Pancreas (tissue), 10 donors: ENCODE measurements around the gene PEPD. TPM values are rescaled to one million over a fixed set of nuclear protein-coding genes. Genes with fewer than 3 reads are reported as not detected.
"Not testable (repeated sequence)": the region's sequence is repeated elsewhere in the genome, so short reads cannot be mapped to it uniquely, and the experiment has no call there.

Experiments
- ATAC-seq, 4 donors: fragments of 200-7000 bp; cut with Tn5 transposase; one replicate each; pipeline versions ENCODE4 v1.8.0 to v1.9.1; 2020; ENCODE audit warnings: mild to moderate bottlenecking in 4 of 4, moderate library complexity in 4 of 4
- DNase-seq, 6 donors: peaks; one replicate each; pipeline ENCODE4 v3.0.0-alpha.2; 2020
- FAIRE-seq: peaks from 2 replicates; lab custom pipeline; 2012; peaks lifted over from hg19 to GRCh38; lab: Jason Lieb, UNC
- H3K27ac ChIP-seq, 4 donors: fragments of 200-600 bp; sonication (generic); 1 replicate in 3 of 4; 2 replicates in 1 of 4; pipeline versions ENCODE4 v1.5.0 to v1.8.0; 2020
- H3K27me3 ChIP-seq, 4 donors: fragments of 200-600 bp; one replicate each; pipeline ENCODE4 v1.8.0; 2021
- H3K36me3 ChIP-seq, 3 donors: fragments of 200-600 bp; sonication (generic) in 1 of 3; one replicate each; pipeline versions ENCODE4 v1.5.0 to v1.8.0; 2020 to 2021
- H3K4me1 ChIP-seq, 3 donors: fragments of 200-600 bp; one replicate each; pipeline ENCODE4 v1.8.0; 2021
- H3K4me3 ChIP-seq, 4 donors: fragments of 200-600 bp; sonication (generic) in 2 of 4; one replicate each; pipeline versions ENCODE4 v1.5.0 to v1.8.0; 2020 to 2021
- H3K9me3 ChIP-seq, 4 donors: fragments of 200-600 bp; one replicate each; pipeline ENCODE4 v1.8.0; 2021
- WGBS, 2 donors: extraction: QIAGEN DNeasy Blood & Tissue Kit; methylation state at CpG; one replicate each; pipeline ENCODE4 v1.1.7; 2013; 5-methylcytosine and 5-hydroxymethylcytosine counted together
- intact Hi-C, 3 donors: fragments of 100-400 bp; cut with DNase I; formaldehyde crosslinking; loops; one replicate each; pipeline versions ENCODE4 v1.11.1 to v1.14.2; 2022
- polyA plus RNA-seq, 2 donors: library from polyadenylated mRNA; stranded (reverse); fragments of 200-250 nt; gene quantifications; one replicate each; pipeline ENCODE4 v1.2.3, GENCODE V29; 2013
- total RNA-seq, 6 donors: library from RNA; stranded (reverse); fragmentation: NEBNext Ultra II Directional in 4 of 6; extraction: Animal tissue kit (Norgen Biotek cat#: 25700) in 4 of 6; gene quantifications; one replicate each; pipeline versions ENCODE4 v1.2.1 to v1.2.4, GENCODE V29; 2021 to 2023
- TF ChIP-seq, protein P1 (sequence below), 4 donors: fragments of 200-600 bp; sonication (generic) in 3 of 4; IDR thresholded peaks; one replicate each; pipeline versions ENCODE4 v1.5.0 to v1.8.0; 2021; ENCODE audit warnings: antibody characterized with exemption in 4 of 4
- donor health status: healthy with polysubstance abuse.
- donor health status: DM: no; HTN: no; CAD: no; lungs with moderate emphysema.
- donor health status: DM: no; HTN: no; CAD: no.
- donor health status: control.
- donor health status: control.
- donor health status: Bipolar disorder and iron deficiency.
- donor health status: DM: yes; HTN: yes; CAD: no.
- donor health status: DM: no; HTN: no; CAD: no.
- donor health status: DM: no; HTN: no; CAD: no.
- donor health status: DM: yes; HTN: yes; CAD: no.

The PEPD gene
- total and polyA plus RNA-seq, 8 donors, result 13.7 to 36.1 (median 22.5) TPM

DNA sequence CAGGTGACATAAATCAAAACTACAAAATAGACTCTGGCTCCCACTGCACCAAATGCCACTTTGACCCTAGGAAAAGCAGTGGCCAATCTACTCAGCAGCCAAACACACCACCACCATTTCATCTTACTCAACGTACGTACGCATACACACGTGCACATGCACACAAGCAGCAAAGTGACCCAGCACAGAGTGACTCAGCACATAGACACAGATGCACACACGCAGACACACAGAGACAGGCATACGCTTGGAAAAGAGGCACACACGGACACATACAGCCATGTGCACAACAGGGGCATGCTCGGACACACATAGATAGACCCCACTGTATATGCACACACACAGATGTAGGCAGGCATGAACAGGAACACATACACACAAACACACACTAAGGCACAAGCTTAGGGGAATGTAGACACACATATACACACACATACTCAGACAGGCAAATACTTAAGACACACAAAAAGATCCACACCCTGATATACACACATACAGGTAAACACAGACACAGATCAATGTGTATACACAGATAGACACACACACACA, 37.3 kb downstream of the PEPD start:
- no peaks in the 10 kb centered on the region for H3K27me3 ChIP-seq
- FAIRE-seq (no peak), ATAC-seq (no peak), DNase-seq (peak in 2 of 6 donors; percentile 2 to 4)
- no peak overlapping the region for H3K27ac ChIP-seq
- H3K4me1 ChIP-seq, result no peaks in the 10 kb centered on the region
- H3K4me3 ChIP-seq, result no peak overlapping the region
- no peaks in the 10 kb centered on the region for H3K9me3 ChIP-seq
- no peaks in the 10 kb centered on the region for H3K36me3 ChIP-seq
- WGBS, 2 donors, result 93 to 97% methylated on average over 8 of the region's 8 CpGs
- intact Hi-C loops, result no loop called here
- TF ChIP-seq, protein P1, sequence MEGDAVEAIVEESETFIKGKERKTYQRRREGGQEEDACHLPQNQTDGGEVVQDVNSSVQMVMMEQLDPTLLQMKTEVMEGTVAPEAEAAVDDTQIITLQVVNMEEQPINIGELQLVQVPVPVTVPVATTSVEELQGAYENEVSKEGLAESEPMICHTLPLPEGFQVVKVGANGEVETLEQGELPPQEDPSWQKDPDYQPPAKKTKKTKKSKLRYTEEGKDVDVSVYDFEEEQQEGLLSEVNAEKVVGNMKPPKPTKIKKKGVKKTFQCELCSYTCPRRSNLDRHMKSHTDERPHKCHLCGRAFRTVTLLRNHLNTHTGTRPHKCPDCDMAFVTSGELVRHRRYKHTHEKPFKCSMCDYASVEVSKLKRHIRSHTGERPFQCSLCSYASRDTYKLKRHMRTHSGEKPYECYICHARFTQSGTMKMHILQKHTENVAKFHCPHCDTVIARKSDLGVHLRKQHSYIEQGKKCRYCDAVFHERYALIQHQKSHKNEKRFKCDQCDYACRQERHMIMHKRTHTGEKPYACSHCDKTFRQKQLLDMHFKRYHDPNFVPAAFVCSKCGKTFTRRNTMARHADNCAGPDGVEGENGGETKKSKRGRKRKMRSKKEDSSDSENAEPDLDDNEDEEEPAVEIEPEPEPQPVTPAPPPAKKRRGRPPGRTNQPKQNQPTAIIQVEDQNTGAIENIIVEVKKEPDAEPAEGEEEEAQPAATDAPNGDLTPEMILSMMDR (IDR thresholded peaks at IDR 0.05), result no peak

DNA sequence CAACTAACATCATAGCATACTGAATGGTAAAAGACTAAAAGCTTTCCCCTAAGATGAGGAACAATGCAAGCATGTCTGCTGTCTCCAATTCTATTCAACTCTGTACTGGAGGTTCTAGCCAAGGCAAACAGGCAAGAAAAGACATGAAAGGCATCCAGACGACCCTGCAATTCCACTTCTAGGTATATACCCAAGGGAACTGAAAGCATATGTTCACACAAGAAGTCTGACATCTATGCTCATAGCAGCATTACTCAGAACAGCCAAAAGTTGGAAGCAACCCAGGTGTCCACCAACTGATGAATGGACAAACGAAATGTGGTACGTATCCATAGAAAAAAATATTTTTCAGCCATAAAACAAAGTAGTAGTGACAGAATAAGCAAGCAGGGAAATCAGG, 39.1 kb downstream of the PEPD start:
- Histone ChIP-seq H3K4me3 (no peak overlapping the region), H3K36me3 (no peaks in the 10 kb centered on the region), H3K4me1 (no peaks in the 10 kb centered on the region), H3K9me3 (no peaks in the 10 kb centered on the region), H3K27me3 (no peaks in the 10 kb centered on the region), H3K27ac (no peak overlapping the region)
- TF ChIP-seq, protein P1 (IDR thresholded peaks at IDR 0.05), result no peak
- DNase-seq, result no peak
- 67 to 73% methylated on average over 3 of the region's 3 CpGs for WGBS, 2 donors
- FAIRE-seq, result no peak
- intact Hi-C loops, result no loop called here
- ATAC-seq, result no peak

DNA sequence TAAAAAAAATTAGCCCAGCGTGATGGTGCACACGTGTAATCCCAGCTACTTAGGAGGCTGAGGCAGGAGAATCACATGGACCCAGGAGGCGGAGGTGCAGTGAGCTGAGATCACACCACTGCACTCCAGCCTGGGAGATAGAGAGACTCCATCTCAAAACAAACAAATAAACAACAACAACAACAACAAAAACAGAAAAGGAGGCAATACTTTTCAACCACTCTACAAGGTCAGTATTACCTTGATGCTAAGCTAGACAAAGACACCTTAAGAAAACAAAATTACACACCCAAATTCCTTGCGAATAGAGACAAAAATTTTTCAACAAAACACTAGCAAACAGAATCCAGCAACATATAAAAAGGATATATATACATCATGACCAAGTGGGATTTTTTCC, 39.7 kb downstream of the PEPD start:
- no peaks in the 10 kb centered on the region for H3K27me3 ChIP-seq
- DNase-seq (no peak), ATAC-seq (no peak), FAIRE-seq (no peak)
- H3K36me3 ChIP-seq, result no peaks in the 10 kb centered on the region
- intact Hi-C loops, result no loop called here
- H3K4me3 ChIP-seq, result no peak overlapping the region
- TF ChIP-seq, protein P1 (IDR thresholded peaks at IDR 0.05), result no peak
- no peaks in the 10 kb centered on the region for H3K9me3 ChIP-seq
- WGBS, 2 donors, result 94 to 97% methylated on average over 4 of the region's 4 CpGs
- no peak overlapping the region for H3K27ac ChIP-seq
- no peaks in the 10 kb centered on the region for H3K4me1 ChIP-seq

DNA sequence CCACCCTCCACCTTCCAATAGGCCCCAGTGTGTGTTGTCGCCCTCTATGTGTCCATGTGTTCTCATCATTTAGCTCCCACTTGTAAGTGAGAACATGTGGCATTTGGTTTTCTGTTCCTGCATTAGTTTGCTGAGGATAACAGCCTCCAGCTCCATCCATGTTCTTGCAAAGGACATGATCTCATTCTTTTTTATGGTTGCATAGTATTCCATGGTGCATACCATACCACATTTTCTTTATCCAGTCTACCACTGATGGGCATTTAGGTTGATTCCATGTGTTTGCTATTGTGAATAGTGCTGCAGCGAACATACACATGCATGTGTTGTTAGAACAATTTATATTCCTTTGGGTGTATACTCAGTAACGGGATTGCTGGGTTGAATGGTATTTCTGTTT, 42.0 kb downstream of the PEPD start:
- H3K27me3 ChIP-seq, H3K4me3 ChIP-seq, H3K36me3 ChIP-seq, ATAC-seq, H3K27ac ChIP-seq, H3K4me1 ChIP-seq, FAIRE-seq, intact Hi-C loops, H3K9me3 ChIP-seq, DNase-seq: not testable (repeated sequence)
- 97 to 98% methylated on average over 3 of the region's 3 CpGs for WGBS, 2 donors

DNA sequence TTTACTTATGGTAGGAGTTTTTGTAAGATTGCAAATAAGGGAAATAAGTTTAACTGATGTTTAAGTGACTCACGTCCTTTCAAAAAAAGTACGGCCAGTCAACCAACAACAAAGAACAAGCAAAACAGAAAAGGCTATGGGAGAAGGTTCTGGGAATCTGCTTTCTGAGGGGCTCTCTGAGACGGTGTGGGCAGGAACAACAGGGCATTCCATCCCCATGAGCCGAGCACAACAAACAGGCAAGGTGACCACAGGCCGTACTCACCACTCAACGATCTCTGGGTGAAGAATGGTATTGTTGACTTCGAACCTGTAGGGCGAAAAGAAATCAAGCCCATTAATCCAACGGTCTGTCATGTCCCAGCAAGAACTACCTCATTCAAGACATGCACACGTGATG, 43.8 kb downstream of the PEPD start:
- Histone ChIP-seq H3K4me3 (no peak overlapping the region), H3K4me1 (no peaks in the 10 kb centered on the region), H3K36me3 (no peaks in the 10 kb centered on the region), H3K27ac (no peak overlapping the region), H3K27me3 (no peaks in the 10 kb centered on the region), H3K9me3 (no peaks in the 10 kb centered on the region)
- intact Hi-C loops, result no loop called here
- TF ChIP-seq, protein P1 (IDR thresholded peaks at IDR 0.05), result no peak
- DNase-seq (no peak), FAIRE-seq (no peak), ATAC-seq (no peak)
- 90 to 92% methylated on average over 10 of the region's 10 CpGs for WGBS, 2 donors
